HepG2 (cell line): ENCODE measurements around the gene PUM1. TPM values are rescaled to one million over a fixed set of nuclear protein-coding genes. Genes with fewer than 3 reads are reported as not detected.

Experiments used
- BATF2 ChIP-seq: sonication (generic); formaldehyde crosslinking; IDR thresholded peaks from 2 replicates; pipeline ENCODE4 v1.8.0; 2022; ENCODE audit warnings: mild to moderate bottlenecking, missing genetic modification reagents, moderate library complexity
- CEBPG ChIP-seq: IDR thresholded peaks from 2 replicates; pipeline ENCODE4 v1.6.1; 2016
- HOXA3 ChIP-seq: sonication (generic); formaldehyde crosslinking; IDR thresholded peaks from 2 replicates; pipeline ENCODE4 v1.5.0; 2020; ENCODE audit warnings: missing genetic modification reagents
- HOXA7 ChIP-seq: sonication (generic); formaldehyde crosslinking; IDR thresholded peaks from 2 replicates; pipeline ENCODE4 v1.8.1; 2022; ENCODE audit warnings: mild to moderate bottlenecking, missing genetic modification reagents, moderate library complexity
- KLF11 ChIP-seq: IDR thresholded peaks from 2 replicates; pipeline ENCODE4 v1.6.1; 2016; ENCODE audit warnings: missing compliant biosample characterization
- KLF6 ChIP-seq: IDR thresholded peaks from 2 replicates; pipeline ENCODE4 v1.8.0; 2016; ENCODE audit warnings: missing biosample characterization, missing genetic modification reagents
- MAFF ChIP-seq: IDR thresholded peaks from 2 replicates; pipeline ENCODE4 v1.6.1; 2011; ENCODE audit warnings: low read depth, low read length, improper control_type of control experiment
- MED8 ChIP-seq: sonication (generic); formaldehyde crosslinking; IDR thresholded peaks from 2 replicates; pipeline ENCODE4 v1.8.1; 2023; ENCODE audit warnings: mild to moderate bottlenecking, missing genetic modification reagents; ENCODE audit not compliant: insufficient replicate concordance
- MLXIP ChIP-seq: sonication (generic); formaldehyde crosslinking; IDR thresholded peaks from 2 replicates; pipeline ENCODE4 v1.9.0; 2021; ENCODE audit warnings: missing genetic modification reagents, borderline replicate concordance
- NR2F1 ChIP-seq, 2 experiments: fragments of 450-650 bp in 1 of 2; formaldehyde crosslinking in 1 of 2; IDR thresholded peaks; 2 replicates each; pipeline versions ENCODE4 v1.5.0 to v1.6.1; 2016 to 2020; ENCODE audit warnings: mild to moderate bottlenecking in 1 of 2, missing compliant biosample characterization in 1 of 2, missing genetic modification reagents in 1 of 2, moderate library complexity in 1 of 2
- RAD51 ChIP-seq: fragments of 450-650 bp; IDR thresholded peaks from 2 replicates; pipeline ENCODE4 v1.6.1; 2016; ENCODE audit warnings: borderline replicate concordance
- SALL2 ChIP-seq: sonication (generic); formaldehyde crosslinking; IDR thresholded peaks from 2 replicates; pipeline ENCODE4 v1.8.1; 2023; ENCODE audit warnings: mild to moderate bottlenecking, missing genetic modification reagents, inconsistent platforms
- SMAD3 ChIP-seq: sonication (generic); formaldehyde crosslinking; IDR thresholded peaks from 2 replicates; pipeline ENCODE4 v1.4.0; 2020; ENCODE audit warnings: missing genetic modification reagents
- SOX6 ChIP-seq, 2 experiments: fragments of 450-650 bp in 1 of 2; sonication (generic) in 1 of 2; formaldehyde crosslinking in 1 of 2; IDR thresholded peaks; 2 replicates each; pipeline versions ENCODE4 v1.4.0 to v1.6.1; 2017 to 2020; ENCODE audit warnings: antibody characterized with exemption in 1 of 2, mild to moderate bottlenecking in 1 of 2, missing genetic modification reagents in 1 of 2
- SRSF1 ChIP-seq: fragments of 200-400 bp; formaldehyde crosslinking; optimal IDR thresholded peaks from 2 replicates; pipeline ENCODE3; 2017; ENCODE audit warnings: mild to moderate bottlenecking, low read depth, low read length, moderate library complexity
- TOPORS ChIP-seq: sonication (generic); formaldehyde crosslinking; IDR thresholded peaks from 2 replicates; pipeline ENCODE4 v1.8.0; 2023; ENCODE audit warnings: mild to moderate bottlenecking, missing genetic modification reagents
- ZKSCAN1 ChIP-seq: fragments of 150-350 bp; IDR thresholded peaks from 2 replicates; pipeline ENCODE4 v1.6.1; 2014; ENCODE audit warnings: low read length
- ZNF335 ChIP-seq: sonication (generic); formaldehyde crosslinking; IDR thresholded peaks from 2 replicates; pipeline ENCODE4 v1.4.0; 2020; ENCODE audit warnings: missing genetic modification reagents
- ZNF432 ChIP-seq: sonication (generic); formaldehyde crosslinking; IDR thresholded peaks from 2 replicates; pipeline ENCODE4 v1.5.0; 2020; ENCODE audit warnings: missing genetic modification reagents, mild to moderate bottlenecking, borderline replicate concordance
- ZNF44 ChIP-seq: sonication (generic); formaldehyde crosslinking; IDR thresholded peaks from 2 replicates; pipeline ENCODE4 v1.5.1; 2020; ENCODE audit warnings: mild to moderate bottlenecking, missing genetic modification reagents
- ZNF552 ChIP-seq: sonication (generic); formaldehyde crosslinking; IDR thresholded peaks from 2 replicates; pipeline ENCODE4 v1.9.0; 2022; ENCODE audit warnings: missing genetic modification reagents, mild to moderate bottlenecking, borderline replicate concordance
- ZNF879 ChIP-seq: sonication (generic); formaldehyde crosslinking; IDR thresholded peaks from 2 replicates; pipeline ENCODE4 v1.8.1; 2023; ENCODE audit warnings: missing genetic modification reagents
- ZSCAN12 ChIP-seq: sonication (generic); formaldehyde crosslinking; IDR thresholded peaks from 2 replicates; pipeline ENCODE4 v1.9.0; 2021; ENCODE audit warnings: mild to moderate bottlenecking, missing genetic modification reagents
- polyA plus RNA-seq, 8 experiments: library from polyadenylated mRNA; depleted of rRNA in 3 of 8; stranded (reverse) in 7 of 8; unstranded in 1 of 8; fragments of >200 nt; fragmentation: Illumina TruSeq in 4 of 8; extraction: Trizol in 4 of 8; gene quantifications; 2 replicates each; pipeline versions ENCODE4 v1.2.1 to v1.2.3, GENCODE V29; 2011 to 2016; ENCODE audit warnings: low read depth in 4 of 8, missing spikeins in 1 of 8, mixed read lengths in 1 of 8; ENCODE audit not compliant: insufficient read depth in 1 of 8
- total RNA-seq, 5 experiments: library from RNA; depleted of rRNA; stranded (reverse); fragments of >200 nt; fragmentation: Illumina TruSeq; extraction: Trizol; gene quantifications; 2 replicates each; pipeline ENCODE4 v1.2.3, GENCODE V29; 2016; ENCODE audit warnings: low read depth in 1 of 5
- TF ChIP-seq, protein P1 (sequence below): sonication (generic); formaldehyde crosslinking; IDR thresholded peaks from 2 replicates; pipeline ENCODE4 v1.4.0; 2020; ENCODE audit warnings: missing genetic modification reagents
- TF ChIP-seq, protein P2 (sequence below): sonication (generic); formaldehyde crosslinking; IDR thresholded peaks from 2 replicates; pipeline ENCODE4 v1.8.0; 2022; ENCODE audit warnings: mild to moderate bottlenecking, missing genetic modification reagents, moderate library complexity

Gene PUM1
- total and polyA plus RNA-seq, 2 of the 13 experiments (the other 11 are each of a cell fraction or from before 2014, with no cell fraction given): 64.7 to 91.0 TPM

DNA sequence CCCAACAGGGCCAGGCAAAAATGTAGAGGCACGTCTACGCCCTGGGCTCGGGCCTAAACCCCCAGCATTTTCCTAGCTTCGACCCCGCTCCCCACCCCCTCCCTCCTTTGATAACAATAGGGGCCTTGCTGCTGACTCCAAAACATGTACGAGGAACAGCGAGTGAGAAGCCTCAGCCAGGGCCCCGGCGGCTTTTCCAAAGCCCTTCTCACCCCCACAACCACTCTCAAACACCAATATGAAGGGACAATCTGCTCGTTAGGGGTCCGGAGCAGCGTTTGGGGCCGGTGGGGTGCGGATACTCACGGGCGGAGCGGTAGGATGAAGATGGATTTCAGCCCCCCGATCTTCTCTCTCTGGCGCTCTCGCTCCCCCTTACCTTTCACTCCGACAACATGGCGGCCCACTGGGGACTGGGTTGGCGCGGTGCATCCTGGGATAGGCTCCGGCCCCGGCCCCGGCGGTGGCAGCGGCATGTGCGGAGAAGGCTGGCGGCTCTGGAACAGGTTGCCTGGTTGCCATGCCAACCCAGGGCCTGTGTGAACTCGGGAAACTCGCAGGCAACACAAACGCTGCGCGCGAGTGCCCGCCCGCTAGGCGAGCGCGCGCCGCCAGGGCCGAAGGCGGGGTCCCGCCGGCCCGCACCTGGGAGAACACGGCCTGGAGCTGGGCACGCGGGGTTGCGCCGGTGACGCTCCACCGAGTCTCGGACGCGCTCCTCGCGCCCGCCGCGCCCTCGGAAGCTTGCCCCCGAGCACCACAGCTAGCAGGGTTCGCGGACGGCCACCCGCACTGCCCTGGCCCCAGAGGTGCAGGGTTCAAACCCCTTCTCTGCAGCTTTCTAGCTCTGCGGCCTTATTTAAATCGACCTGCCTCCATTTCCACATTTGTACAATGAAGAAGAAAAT, at the start of gene PUM1 (continued):
- TF ChIP-seq MLXIP (CRISPR knock-in tag) (no peak), ZNF432 (CRISPR knock-in tag) (no peak), CEBPG (CRISPR knock-in tag) (no peak), SOX6 (IDR thresholded peaks at IDR 0.05) (no peak), SOX6 (CRISPR knock-in tag; IDR thresholded peaks at IDR 0.05) (peak; percentile 87), NR2F1 (CRISPR knock-in tag; IDR thresholded peaks at IDR 0.05) (no peak), ZNF552 (no peak), SRSF1 (peak; percentile 76), RAD51 (no peak), BATF2 (CRISPR knock-in tag) (no peak), ZNF879 (CRISPR knock-in tag) (0 out of 2 replicates have a peak, but pooled peaks have one; percentile 57), MED8 (CRISPR knock-in tag) (peak; percentile 44), ZNF335 (CRISPR knock-in tag) (no peak), ZNF44 (no peak), KLF6 (CRISPR knock-in tag) (0 out of 2 replicates have a peak, but pooled peaks have one; percentile 20), ZSCAN12 (CRISPR knock-in tag) (peak; percentile 91; the same call in 1 of the 2 replicates), MAFF (no peak), TOPORS (CRISPR knock-in tag) (peak; percentile 29; the same call in 1 of the 2 replicates), HOXA7 (CRISPR knock-in tag) (no peak), HOXA3 (peak; percentile 95), ZKSCAN1 (no peak), SMAD3 (CRISPR knock-in tag) (no peak), SALL2 (CRISPR knock-in tag) (peak; percentile 71), KLF11 (CRISPR knock-in tag) (no peak)
- TF ChIP-seq, protein P1, sequence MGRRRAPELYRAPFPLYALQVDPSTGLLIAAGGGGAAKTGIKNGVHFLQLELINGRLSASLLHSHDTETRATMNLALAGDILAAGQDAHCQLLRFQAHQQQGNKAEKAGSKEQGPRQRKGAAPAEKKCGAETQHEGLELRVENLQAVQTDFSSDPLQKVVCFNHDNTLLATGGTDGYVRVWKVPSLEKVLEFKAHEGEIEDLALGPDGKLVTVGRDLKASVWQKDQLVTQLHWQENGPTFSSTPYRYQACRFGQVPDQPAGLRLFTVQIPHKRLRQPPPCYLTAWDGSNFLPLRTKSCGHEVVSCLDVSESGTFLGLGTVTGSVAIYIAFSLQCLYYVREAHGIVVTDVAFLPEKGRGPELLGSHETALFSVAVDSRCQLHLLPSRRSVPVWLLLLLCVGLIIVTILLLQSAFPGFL: no peak
- TF ChIP-seq, protein P2, sequence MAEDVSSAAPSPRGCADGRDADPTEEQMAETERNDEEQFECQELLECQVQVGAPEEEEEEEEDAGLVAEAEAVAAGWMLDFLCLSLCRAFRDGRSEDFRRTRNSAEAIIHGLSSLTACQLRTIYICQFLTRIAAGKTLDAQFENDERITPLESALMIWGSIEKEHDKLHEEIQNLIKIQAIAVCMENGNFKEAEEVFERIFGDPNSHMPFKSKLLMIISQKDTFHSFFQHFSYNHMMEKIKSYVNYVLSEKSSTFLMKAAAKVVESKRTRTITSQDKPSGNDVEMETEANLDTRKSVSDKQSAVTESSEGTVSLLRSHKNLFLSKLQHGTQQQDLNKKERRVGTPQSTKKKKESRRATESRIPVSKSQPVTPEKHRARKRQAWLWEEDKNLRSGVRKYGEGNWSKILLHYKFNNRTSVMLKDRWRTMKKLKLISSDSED (CRISPR knock-in tag): peak; percentile 85; the same call in 1 of the 2 replicates
